Tibial artery (tissue), 4 donors: ENCODE results near the gene UNC45B.
"Not testable (repeated sequence)": the region's sequence is repeated elsewhere in the genome, so short reads cannot be mapped to it uniquely, and the experiment has no call there.

ENCODE experiments used
- DNase-seq, 2 donors: peaks; one replicate each; pipeline ENCODE4 v3.0.0-alpha.2; 2019
- H3K27ac ChIP-seq, 2 donors: fragments of 200-600 bp; sonication (generic) in 1 of 2; 1 replicate in 1 of 2; 2 replicates in 1 of 2; pipeline ENCODE4 v1.5.1; 2018 to 2019; ENCODE audit warnings: mild to moderate bottlenecking in 1 of 2
- H3K27me3 ChIP-seq, 2 donors: fragments of 200-600 bp; sonication (generic) in 1 of 2; one replicate each; pipeline versions ENCODE4 v1.5.1 to v1.6.0; 2016 to 2019
- H3K36me3 ChIP-seq, 3 donors: fragments of 200-600 bp; sonication (generic) in 2 of 3; one replicate each; pipeline ENCODE4 v1.5.1; 2016 to 2019; ENCODE audit warnings: mild to moderate bottlenecking in 2 of 3
- H3K4me1 ChIP-seq, 4 donors: fragments of 200-600 bp; sonication (generic) in 2 of 4; 1 replicate in 3 of 4; 2 replicates in 1 of 4; pipeline ENCODE4 v1.5.1; 2016 to 2019
- H3K4me3 ChIP-seq, 2 donors: fragments of 200-600 bp; sonication (generic) in 1 of 2; 1 replicate in 1 of 2; 2 replicates in 1 of 2; pipeline ENCODE4 v1.5.1; 2018 to 2019; ENCODE audit warnings: mild to moderate bottlenecking in 2 of 2
- H3K9me3 ChIP-seq, 3 donors: fragments of 200-600 bp; sonication (generic) in 1 of 3; one replicate each; pipeline ENCODE4 v1.5.1; 2016 to 2019
- intact Hi-C: fragments of 100-400 bp; cut with DNase I; formaldehyde crosslinking; loops from one replicate; pipeline ENCODE4 v1.15.0; 2023; ENCODE audit warnings: low total_unique reads
- TF ChIP-seq, protein P1 (sequence below), 2 experiments: fragments of 200-600 bp in 1 of 2; fragments of 450-650 bp in 1 of 2; IDR thresholded peaks; one replicate each; pipeline ENCODE4 v1.5.1; 2017 to 2019; ENCODE audit warnings: antibody characterized with exemption in 2 of 2, mild to moderate bottlenecking in 1 of 2, moderate library complexity in 1 of 2

Gene UNC45B

DNA sequence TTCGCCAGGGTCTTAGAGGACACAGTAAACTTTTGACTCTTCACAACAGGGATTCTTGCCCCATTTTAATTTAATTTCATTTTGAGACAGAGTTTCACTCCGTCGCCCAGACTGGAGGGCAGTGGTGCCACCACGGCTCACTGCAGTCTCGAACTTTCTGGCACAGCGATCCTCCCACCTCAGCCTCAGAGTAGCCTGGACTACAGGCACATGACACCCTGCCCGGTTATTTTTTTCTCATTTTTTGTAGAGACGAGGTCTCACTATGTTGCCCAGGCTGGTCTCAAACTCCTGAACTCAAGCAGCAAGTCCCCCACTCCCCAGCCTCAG, 5.2 kb upstream of the UNC45B start:
- H3K4me1 ChIP-seq = peaks cover 0 to 20% (median 11%) of the 10 kb centered on the region in 4 donors
- TF ChIP-seq, protein P1, sequence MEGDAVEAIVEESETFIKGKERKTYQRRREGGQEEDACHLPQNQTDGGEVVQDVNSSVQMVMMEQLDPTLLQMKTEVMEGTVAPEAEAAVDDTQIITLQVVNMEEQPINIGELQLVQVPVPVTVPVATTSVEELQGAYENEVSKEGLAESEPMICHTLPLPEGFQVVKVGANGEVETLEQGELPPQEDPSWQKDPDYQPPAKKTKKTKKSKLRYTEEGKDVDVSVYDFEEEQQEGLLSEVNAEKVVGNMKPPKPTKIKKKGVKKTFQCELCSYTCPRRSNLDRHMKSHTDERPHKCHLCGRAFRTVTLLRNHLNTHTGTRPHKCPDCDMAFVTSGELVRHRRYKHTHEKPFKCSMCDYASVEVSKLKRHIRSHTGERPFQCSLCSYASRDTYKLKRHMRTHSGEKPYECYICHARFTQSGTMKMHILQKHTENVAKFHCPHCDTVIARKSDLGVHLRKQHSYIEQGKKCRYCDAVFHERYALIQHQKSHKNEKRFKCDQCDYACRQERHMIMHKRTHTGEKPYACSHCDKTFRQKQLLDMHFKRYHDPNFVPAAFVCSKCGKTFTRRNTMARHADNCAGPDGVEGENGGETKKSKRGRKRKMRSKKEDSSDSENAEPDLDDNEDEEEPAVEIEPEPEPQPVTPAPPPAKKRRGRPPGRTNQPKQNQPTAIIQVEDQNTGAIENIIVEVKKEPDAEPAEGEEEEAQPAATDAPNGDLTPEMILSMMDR (IDR thresholded peaks at IDR 0.05) = no peak
- peaks cover 10 to 27% (median 24%) of the 10 kb centered on the region in 3 donors for H3K36me3 ChIP-seq
- no peak for DNase-seq
- H3K27me3 ChIP-seq = peaks cover 0 to 2% of the 10 kb centered on the region in 2 donors
- H3K27ac ChIP-seq = peak overlapping the region in 1 of 2 donors; percentile 26
- intact Hi-C loops = loop anchor here (5.0 kb wide), 1 partner anchor 100 kb away; the partner anchor contains the start of gene SLFN5
- peak overlapping the region; percentile 79 to 97 for H3K4me3 ChIP-seq
- H3K9me3 ChIP-seq = no peaks in the 10 kb centered on the region

DNA sequence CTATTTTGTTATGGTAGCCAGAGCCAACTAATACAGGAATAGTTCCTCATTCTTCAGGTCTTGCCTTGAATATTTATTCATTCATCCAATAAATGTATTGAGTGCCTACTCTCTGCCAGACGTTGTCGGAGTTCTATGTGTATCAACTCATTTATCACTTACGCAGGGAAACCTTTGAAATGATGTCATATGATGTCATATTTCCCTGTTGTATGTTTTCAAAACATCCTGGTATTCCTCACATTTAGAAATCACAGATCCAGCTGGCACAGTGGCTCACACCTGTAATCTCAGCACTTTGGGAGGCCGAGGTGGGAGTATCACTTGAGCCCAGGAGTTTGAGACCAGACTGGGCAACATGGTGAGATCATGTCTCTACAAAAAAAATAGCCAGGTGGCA, 2.8 kb upstream of the UNC45B start:
- Histone ChIP-seq H3K36me3 (peaks cover 0 to 4% (median 0%) of the 10 kb centered on the region in 3 donors), H3K4me1 (peaks cover 0 to 20% (median 11%) of the 10 kb centered on the region in 4 donors), H3K27me3 (peaks cover 0 to 15% of the 10 kb centered on the region in 2 donors), H3K9me3 (no peaks in the 10 kb centered on the region), H3K27ac (no peak overlapping the region), H3K4me3 (no peak overlapping the region)
- no peak for DNase-seq
- intact Hi-C loops = loop anchor here (5.0 kb wide), 1 partner anchor 97 kb away; the partner anchor contains the start of gene SLFN5
- TF ChIP-seq, protein P1 (IDR thresholded peaks at IDR 0.05) = no peak

GRCh38 chr17:35146214-35146833, 1.3 kb upstream of the UNC45B start:
- intact Hi-C loops = no loop called here
- Histone ChIP-seq H3K4me1 (peaks cover 0 to 11% (median 3%) of the 10 kb centered on the region in 4 donors), H3K9me3 (no peaks in the 10 kb centered on the region), H3K4me3 (no peak overlapping the region), H3K36me3 (no peaks in the 10 kb centered on the region), H3K27me3 (peaks cover 0 to 18% of the 10 kb centered on the region in 2 donors), H3K27ac (no peak overlapping the region)
- no peak for DNase-seq
- TF ChIP-seq, protein P1 (IDR thresholded peaks at IDR 0.05) = no peak

DNA sequence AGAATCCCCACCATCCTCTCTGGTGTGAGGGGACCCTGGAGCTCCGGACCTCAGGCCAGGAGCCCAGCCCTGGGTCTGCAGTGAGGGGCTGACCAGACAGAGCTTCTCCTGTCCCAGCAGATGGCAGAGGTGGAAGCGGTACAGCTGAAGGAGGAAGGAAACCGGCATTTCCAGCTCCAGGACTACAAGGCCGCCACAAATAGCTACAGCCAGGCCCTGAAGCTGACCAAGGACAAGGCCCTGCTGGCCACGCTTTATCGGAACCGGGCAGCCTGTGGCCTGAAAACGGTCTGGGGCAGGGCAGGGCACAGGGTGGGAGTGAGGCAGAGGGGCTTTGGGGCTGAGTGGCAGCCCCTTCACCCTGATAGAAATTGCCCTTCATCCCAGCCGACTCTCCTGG, 527 bp downstream of the UNC45B start:
- Histone ChIP-seq H3K4me1 (no peaks in the 10 kb centered on the region), H3K36me3 (no peaks in the 10 kb centered on the region), H3K27me3 (peaks cover 0 to 18% of the 10 kb centered on the region in 2 donors), H3K9me3 (no peaks in the 10 kb centered on the region), H3K27ac (no peak overlapping the region), H3K4me3 (no peak overlapping the region)
- TF ChIP-seq, protein P1 (IDR thresholded peaks at IDR 0.05) = no peak
- intact Hi-C loops = no loop called here
- DNase-seq = no peak

- DNase-seq = no peak
- TF ChIP-seq, protein P1 (IDR thresholded peaks at IDR 0.05) = no peak
- H3K9me3 ChIP-seq = no peaks in the 10 kb centered on the region
- H3K27ac ChIP-seq = no peak overlapping the region
- intact Hi-C loops = no loop called here
- no peaks in the 10 kb centered on the region for H3K36me3 ChIP-seq
- no peak overlapping the region for H3K4me3 ChIP-seq
- H3K4me1 ChIP-seq = no peaks in the 10 kb centered on the region
- H3K27me3 ChIP-seq = peaks cover 0 to 19% of the 10 kb centered on the region in 2 donors
Observed at GRCh38 chr17:35149941-35150340, 2.3 kb downstream of the UNC45B start.

DNA sequence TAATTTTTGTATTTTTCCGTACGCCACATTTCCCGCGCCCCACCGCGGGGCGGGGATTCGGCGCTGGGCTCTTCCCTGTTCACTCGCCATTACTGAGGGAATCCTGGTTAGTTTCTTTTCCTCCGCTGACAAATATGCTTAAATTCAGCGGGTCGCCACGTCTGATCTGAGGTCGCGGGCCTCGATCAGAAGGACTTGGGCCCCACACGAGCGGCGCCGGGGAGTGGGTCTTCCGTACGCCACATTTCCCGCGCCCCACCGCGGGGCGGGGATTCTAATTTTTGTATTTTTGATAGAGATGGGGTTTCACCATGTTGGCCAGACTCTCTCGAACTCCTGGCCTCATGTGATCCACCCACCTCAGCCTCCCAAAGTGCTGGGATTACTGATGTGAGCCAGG, 3.5 kb downstream of the UNC45B start:
- intact Hi-C loops, H3K4me3 ChIP-seq, H3K27ac ChIP-seq, H3K4me1 ChIP-seq, H3K36me3 ChIP-seq, DNase-seq, H3K9me3 ChIP-seq: not testable (repeated sequence)
- H3K27me3 ChIP-seq = peaks cover 0 to 21% of the 10 kb centered on the region in 2 donors
